Measurements from ENCODE around the gene HSPB6. TPM values are rescaled to one million over a fixed set of nuclear protein-coding genes. Genes with fewer than 3 reads are reported as not detected.

The HSPB6 gene
- total RNA-seq, 1 experiment from 2014 or later: 2.7 TPM

- no peaks in the 10 kb centered on the region for H3K9me2 ChIP-seq (ENCODE audit: insufficient read depth)
- no TSS peak for BruUV-seq (replicated peaks)
- H3K4me1 ChIP-seq (replicated peaks; ENCODE audit: insufficient read depth): no peaks in the 10 kb centered on the region
- H3K9me3 ChIP-seq (ENCODE audit: insufficient read depth, low read depth): no peaks in the 10 kb centered on the region
- no peak for DNase-seq
- H3K4me2 ChIP-seq: no peak overlapping the region
- no peaks in the 10 kb centered on the region for H3K36me3 ChIP-seq (ENCODE audit: low read depth)
- no peak overlapping the region for H3K27ac ChIP-seq
- TF ChIP-seq CTCF (conservative IDR thresholded peaks at IDR 0.05) (no peak), EZH2 (IDR thresholded peaks at IDR 0.05; ENCODE audit: low read depth) (no peak)
- peaks cover 17% of the 10 kb centered on the region; the same call in 1 of the 2 replicates for H3F3A ChIP-seq (ENCODE audit: insufficient read depth, low read depth)
- H2AFZ ChIP-seq: no peak overlapping the region
- no peaks in the 10 kb centered on the region for H3K79me2 ChIP-seq (ENCODE audit: low read depth)
- H3K4me3 ChIP-seq: no peak overlapping the region
- no peaks in the 10 kb centered on the region; the same call in 1 of the 2 replicates for H4K20me1 ChIP-seq (ENCODE audit: insufficient read depth)
- CTCF ChIA-PET: no interaction called here
- intact Hi-C loops (cut with micrococcal nuclease; ENCODE audit: unreplicated experiment): no loop called here
- no peaks in the 10 kb centered on the region for H3K27me3 ChIP-seq (ENCODE audit: insufficient read depth, low read depth)
- POLR2A ChIA-PET (ENCODE audit: unreplicated experiment): no interaction called here
Observed at GRCh38 chr19:35768082-35768421, 11.2 kb upstream of the HSPB6 start.

- Histone ChIP-seq H3K4me1 (replicated peaks; ENCODE audit: insufficient read depth) (no peaks in the 10 kb centered on the region), H3K9me2 (ENCODE audit: insufficient read depth) (no peaks in the 10 kb centered on the region), H3K4me2 (no peak overlapping the region), H3K79me2 (ENCODE audit: low read depth) (no peaks in the 10 kb centered on the region), H2AFZ (no peak overlapping the region), H3K36me3 (ENCODE audit: low read depth) (no peaks in the 10 kb centered on the region), H3K4me3 (no peak overlapping the region), H3F3A (ENCODE audit: insufficient read depth, low read depth) (peaks cover 16% of the 10 kb centered on the region; the same call in 1 of the 2 replicates), H4K20me1 (ENCODE audit: insufficient read depth) (no peaks in the 10 kb centered on the region; the same call in 1 of the 2 replicates), H3K27ac (no peak overlapping the region), H3K27me3 (ENCODE audit: insufficient read depth, low read depth) (no peaks in the 10 kb centered on the region), H3K9me3 (ENCODE audit: insufficient read depth, low read depth) (no peaks in the 10 kb centered on the region)
- TF ChIP-seq EZH2 (IDR thresholded peaks at IDR 0.05; ENCODE audit: low read depth) (no peak), CTCF (conservative IDR thresholded peaks at IDR 0.05) (no peak)
- DNase-seq: no peak
- CTCF ChIA-PET: no interaction called here
- intact Hi-C loops (cut with micrococcal nuclease; ENCODE audit: unreplicated experiment): no loop called here
- BruUV-seq (replicated peaks): no TSS peak
- POLR2A ChIA-PET (ENCODE audit: unreplicated experiment): interaction anchor here (0.5 kb wide), 1 partner anchor 119 kb away, joined by 7 read pairs; the partner anchor contains the start of gene COX6B1
Observed at GRCh38 chr19:35767288-35768081, 10.7 kb upstream of the HSPB6 start.

- Histone ChIP-seq H3K27ac (no peak overlapping the region), H3K4me1 (replicated peaks; ENCODE audit: insufficient read depth) (no peaks in the 10 kb centered on the region), H3K9me3 (ENCODE audit: insufficient read depth, low read depth) (no peaks in the 10 kb centered on the region), H2AFZ (no peak overlapping the region), H3K27me3 (ENCODE audit: insufficient read depth, low read depth) (no peaks in the 10 kb centered on the region), H3F3A (ENCODE audit: insufficient read depth, low read depth) (peaks cover 11% of the 10 kb centered on the region; the same call in 1 of the 2 replicates), H3K36me3 (ENCODE audit: low read depth) (no peaks in the 10 kb centered on the region), H3K4me3 (no peak overlapping the region), H3K4me2 (no peak overlapping the region), H4K20me1 (ENCODE audit: insufficient read depth) (no peaks in the 10 kb centered on the region; the same call in 1 of the 2 replicates), H3K79me2 (ENCODE audit: low read depth) (no peaks in the 10 kb centered on the region), H3K9me2 (ENCODE audit: insufficient read depth) (no peaks in the 10 kb centered on the region)
- ChIA-PET CTCF (no interaction called here), POLR2A (ENCODE audit: unreplicated experiment) (no interaction called here)
- TF ChIP-seq EZH2 (IDR thresholded peaks at IDR 0.05; ENCODE audit: low read depth): no peak
- no peak for TF ChIP-seq CTCF (conservative IDR thresholded peaks at IDR 0.05)
- no peak for DNase-seq
- no TSS peak for BruUV-seq (replicated peaks)
- intact Hi-C loops (cut with micrococcal nuclease; ENCODE audit: unreplicated experiment): no loop called here
Observed at GRCh38 chr19:35766571-35767104, 9.8 kb upstream of the HSPB6 start.
